SU-DHL-6 (cell line): ENCODE measurements around the gene OR5B12.

Source experiments
- CTCF ChIP-seq: fragments of 200-600 bp; sonication (generic); IDR thresholded peaks from one replicate; pipeline ENCODE4 v1.5.1; 2017; ENCODE audit warnings: antibody characterized with exemption, mild to moderate bottlenecking, low read length, moderate library complexity; ENCODE audit not compliant: insufficient read depth, poor library complexity, severe bottlenecking
- EZH2phosphoT487 ChIP-seq: fragments of 200-600 bp; sonication (generic), shearing (Covaris generic); conservative IDR thresholded peaks from 2 replicates; pipeline ENCODE4 v1.6.1; 2018; ENCODE audit warnings: mild to moderate bottlenecking, antibody characterized with exemption, low read length, moderate library complexity, mixed read lengths

GRCh38 chr11:58395581-58395980, 46.5 kb downstream of the OR5B12 start:
- TF ChIP-seq CTCF, result no peak
- TF ChIP-seq EZH2phosphoT487, result no peak
